ENCODE results near the gene CPS1. TPM values are rescaled to one million over a fixed set of nuclear protein-coding genes. Genes with fewer than 3 reads are reported as not detected.

The CPS1 gene
- total and polyA plus RNA-seq, 12 donors = 0.86 to 8.2 (median 2.6) TPM

DNA sequence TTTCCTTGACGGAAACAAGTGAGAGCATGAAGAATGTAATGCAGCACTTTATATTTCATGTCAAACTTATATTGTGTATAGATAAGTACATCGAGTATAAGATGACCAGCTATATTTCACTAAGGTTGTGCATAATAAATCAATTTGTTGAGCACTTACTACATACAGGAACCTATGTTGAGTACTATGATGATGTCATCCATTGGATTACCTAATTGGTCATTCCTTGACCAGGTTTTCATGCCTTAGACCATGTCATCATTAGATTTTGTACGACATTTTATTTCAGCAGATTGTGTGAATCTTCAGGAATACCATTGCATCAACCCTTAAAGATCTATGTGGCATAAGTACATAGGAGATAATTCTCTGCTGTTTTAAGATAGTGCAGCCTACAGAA, 119.7 kb downstream of the CPS1 start:
- intact Hi-C loops (cut with DNase I) = no loop called here
- ATAC-seq = no peak
- Histone ChIP-seq H3K9me3 (no peaks in the 10 kb centered on the region), H3K27me3 (no peaks in the 10 kb centered on the region), H3K4me1 (no peaks in the 10 kb centered on the region), H3K36me3 (no peaks in the 10 kb centered on the region), H3K4me3 (no peak overlapping the region), H3K27ac (no peak overlapping the region)
- WGBS, 2 donors = 80 to 81% methylated on average over 3 of the region's 3 CpGs
- TF ChIP-seq, protein P1, sequence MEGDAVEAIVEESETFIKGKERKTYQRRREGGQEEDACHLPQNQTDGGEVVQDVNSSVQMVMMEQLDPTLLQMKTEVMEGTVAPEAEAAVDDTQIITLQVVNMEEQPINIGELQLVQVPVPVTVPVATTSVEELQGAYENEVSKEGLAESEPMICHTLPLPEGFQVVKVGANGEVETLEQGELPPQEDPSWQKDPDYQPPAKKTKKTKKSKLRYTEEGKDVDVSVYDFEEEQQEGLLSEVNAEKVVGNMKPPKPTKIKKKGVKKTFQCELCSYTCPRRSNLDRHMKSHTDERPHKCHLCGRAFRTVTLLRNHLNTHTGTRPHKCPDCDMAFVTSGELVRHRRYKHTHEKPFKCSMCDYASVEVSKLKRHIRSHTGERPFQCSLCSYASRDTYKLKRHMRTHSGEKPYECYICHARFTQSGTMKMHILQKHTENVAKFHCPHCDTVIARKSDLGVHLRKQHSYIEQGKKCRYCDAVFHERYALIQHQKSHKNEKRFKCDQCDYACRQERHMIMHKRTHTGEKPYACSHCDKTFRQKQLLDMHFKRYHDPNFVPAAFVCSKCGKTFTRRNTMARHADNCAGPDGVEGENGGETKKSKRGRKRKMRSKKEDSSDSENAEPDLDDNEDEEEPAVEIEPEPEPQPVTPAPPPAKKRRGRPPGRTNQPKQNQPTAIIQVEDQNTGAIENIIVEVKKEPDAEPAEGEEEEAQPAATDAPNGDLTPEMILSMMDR (IDR thresholded peaks at IDR 0.05) = no peak
- no peak for DNase-seq

DNA sequence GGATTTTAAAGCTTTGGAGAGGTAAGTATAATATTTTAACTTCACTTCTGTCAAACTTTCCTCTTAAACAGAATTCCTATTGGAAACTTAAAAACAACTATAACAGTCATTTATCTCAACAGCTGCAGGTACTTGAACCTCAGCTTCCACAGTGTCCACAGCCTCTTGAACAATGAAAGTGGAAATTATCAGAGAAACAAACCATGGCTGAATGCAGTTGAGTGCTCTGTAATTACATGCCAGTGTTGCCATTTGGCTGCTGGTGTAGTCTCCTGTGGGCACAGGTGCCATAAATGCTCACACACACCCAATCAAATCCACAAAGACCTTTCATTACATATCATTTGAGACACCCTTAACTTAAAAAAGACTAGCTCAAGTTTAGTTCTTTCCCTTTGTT, 125.1 kb downstream of the CPS1 start:
- H3K4me1 ChIP-seq = no peaks in the 10 kb centered on the region
- H3K27me3 ChIP-seq = no peaks in the 10 kb centered on the region
- intact Hi-C loops (cut with DNase I) = no loop called here
- no peaks in the 10 kb centered on the region for H3K36me3 ChIP-seq
- no peak overlapping the region for H3K4me3 ChIP-seq
- ATAC-seq = no peak
- TF ChIP-seq, protein P1 (IDR thresholded peaks at IDR 0.05) = no peak
- no peaks in the 10 kb centered on the region for H3K9me3 ChIP-seq
- DNase-seq = no peak
- no peak overlapping the region for H3K27ac ChIP-seq

DNA sequence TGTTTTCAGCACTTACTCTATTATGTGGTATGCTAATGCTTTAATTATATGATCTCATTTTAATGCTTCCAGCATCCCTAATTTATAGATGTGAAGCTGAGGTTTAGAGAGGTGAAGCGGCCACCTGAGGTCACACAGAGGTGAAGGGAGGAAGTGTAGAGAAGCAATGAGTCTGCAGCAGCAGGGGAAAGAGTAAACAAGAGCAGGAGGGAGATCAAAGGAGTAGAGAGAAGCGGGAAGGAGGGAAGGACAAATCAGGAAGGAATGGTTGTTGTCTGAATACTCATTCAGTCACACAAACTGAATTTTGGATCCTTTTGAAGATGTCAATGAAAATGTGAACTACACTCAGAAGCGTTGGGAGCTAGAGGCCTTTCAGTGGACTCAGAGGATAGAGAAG, 130.0 kb downstream of the CPS1 start:
- intact Hi-C loops (cut with DNase I) = no loop called here
- 79 to 80% methylated on average over 3 of the region's 3 CpGs for WGBS, 2 donors
- Histone ChIP-seq H3K27ac (no peak overlapping the region), H3K27me3 (no peaks in the 10 kb centered on the region), H3K36me3 (no peaks in the 10 kb centered on the region), H3K4me1 (peaks cover 0 to 7% (median 0%) of the 10 kb centered on the region in 9 donors), H3K4me3 (no peak overlapping the region), H3K9me3 (no peaks in the 10 kb centered on the region)
- ATAC-seq (no peak), DNase-seq (no peak)
- TF ChIP-seq, protein P1 (IDR thresholded peaks at IDR 0.05) = no peak

DNA sequence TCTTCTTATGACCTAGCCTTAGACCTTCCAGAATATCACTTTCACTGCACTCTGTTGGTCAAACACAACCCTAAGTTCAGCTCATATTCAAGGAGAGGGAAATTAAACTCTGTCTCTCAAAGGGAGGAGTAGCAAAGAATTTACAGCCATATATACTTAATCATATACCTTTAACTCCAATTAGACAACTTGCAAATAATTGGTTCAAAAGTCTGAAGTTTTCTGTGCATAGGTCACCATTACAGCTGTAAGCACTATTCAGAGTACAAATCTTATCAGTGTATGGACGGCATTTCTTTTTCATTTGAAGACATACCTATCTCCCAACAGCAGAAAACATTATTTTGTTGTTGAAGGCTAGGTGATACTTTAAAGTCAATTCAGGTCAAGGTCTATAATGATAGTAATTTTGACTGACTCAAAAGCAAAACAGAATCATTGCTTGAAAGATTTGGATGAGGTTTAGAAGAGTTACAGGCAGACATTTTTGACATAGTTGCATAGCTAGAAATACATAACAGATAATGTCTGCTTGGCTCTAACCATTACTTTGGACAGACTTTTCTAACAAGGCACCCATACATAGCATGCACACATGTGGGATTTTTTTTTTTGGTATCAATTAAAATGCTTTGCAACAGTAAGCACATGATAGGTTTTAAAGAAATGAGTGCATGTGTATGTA, 131.5 kb downstream of the CPS1 start:
- ATAC-seq (no peak), DNase-seq (no peak)
- H3K9me3 ChIP-seq = no peaks in the 10 kb centered on the region
- H3K27me3 ChIP-seq = no peaks in the 10 kb centered on the region
- 21 to 36% methylated on average over 1 of the region's 1 CpG for WGBS, 2 donors
- H3K36me3 ChIP-seq = no peaks in the 10 kb centered on the region
- intact Hi-C loops (cut with DNase I) = no loop called here
- peaks cover 0 to 7% (median 0%) of the 10 kb centered on the region in 9 donors for H3K4me1 ChIP-seq
- H3K27ac ChIP-seq = no peak overlapping the region
- TF ChIP-seq, protein P1 (IDR thresholded peaks at IDR 0.05) = no peak
- no peak overlapping the region for H3K4me3 ChIP-seq

All from heart right ventricle (tissue), 16 donors.